PC-9 (cell line): ENCODE results near the gene TRIM9. TPM values are rescaled to one million over a fixed set of nuclear protein-coding genes. Genes with fewer than 3 reads are reported as not detected.

ENCODE experiments used
- BruUV-seq: library from RNA; stranded (reverse); fragments of 400-500 nt; replicated peaks from 2 replicates; lab custom pipeline; 2021; lab: Mats Ljungman, UMichigan
- CTCF ChIA-PET: fragments of 300-600 bp; sonication (Branson Sonifier 250); formaldehyde crosslinking; loops from one replicate; lab custom pipeline; 2022; ENCODE audit warnings: antibody characterized with exemption; lab: Charles Lee
- POLR2A ChIA-PET: fragments of 300-600 bp; sonication (Branson Sonifier 250); formaldehyde crosslinking; loops from one replicate; lab custom pipeline; 2022; ENCODE audit warnings: antibody characterized with exemption; ENCODE audit not compliant: unreplicated experiment; lab: Charles Lee
- DNase-seq, 2 experiments: peaks; one replicate each; pipeline versions ENCODE4 v3.0.0 to v3.0.0-alpha.2; 2015 to 2022; ENCODE audit warnings: mixed read lengths in 1 of 2
- H2AFZ ChIP-seq: fragments of 200-600 bp; sonication (generic); 2 replicates; pipeline ENCODE4 v1.8.1; 2017; ENCODE audit warnings: antibody characterized with exemption
- H3F3A ChIP-seq: fragments of 200-600 bp; sonication (generic); 2 replicates; pipeline ENCODE4 v1.8.1; 2017; ENCODE audit warnings: antibody characterized with exemption, mild to moderate bottlenecking, low read depth; ENCODE audit not compliant: insufficient read depth
- H3K27ac ChIP-seq: fragments of 200-600 bp; sonication (generic); 2 replicates; pipeline ENCODE4 v1.6.1; 2016; ENCODE audit warnings: mixed run types
- H3K27me3 ChIP-seq: fragments of 200-600 bp; sonication (generic); 2 replicates; pipeline ENCODE4 v1.6.1; 2016; ENCODE audit warnings: low read depth, mixed run types; ENCODE audit not compliant: insufficient read depth
- H3K36me3 ChIP-seq: fragments of 200-600 bp; sonication (generic); 2 replicates; pipeline ENCODE4 v1.6.1; 2016; ENCODE audit warnings: low read depth, mixed run types
- H3K4me1 ChIP-seq: fragments of 200-600 bp; sonication (generic); replicated peaks from 2 replicates; pipeline ENCODE4 v1.6.1; 2016; ENCODE audit warnings: mixed run types; ENCODE audit not compliant: insufficient read depth
- H3K4me2 ChIP-seq: fragments of 200-600 bp; sonication (generic); 2 replicates; pipeline ENCODE4 v1.6.1; 2017; ENCODE audit warnings: mixed run types
- H3K4me3 ChIP-seq: fragments of 200-600 bp; sonication (generic); 2 replicates; pipeline ENCODE4 v1.6.1; 2016; ENCODE audit warnings: mixed run types
- H3K79me2 ChIP-seq: fragments of 200-600 bp; sonication (generic); 2 replicates; pipeline ENCODE4 v1.6.1; 2017; ENCODE audit warnings: low read depth, mixed run types
- H3K9me2 ChIP-seq: fragments of 200-600 bp; sonication (generic); 2 replicates; pipeline ENCODE4 v1.8.1; 2017; ENCODE audit warnings: mild to moderate bottlenecking; ENCODE audit not compliant: insufficient read depth
- H3K9me3 ChIP-seq: fragments of 200-600 bp; sonication (generic); 2 replicates; pipeline ENCODE4 v1.8.1; 2016; ENCODE audit warnings: low read depth; ENCODE audit not compliant: insufficient read depth
- H4K20me1 ChIP-seq: fragments of 200-600 bp; sonication (generic); 2 replicates; pipeline ENCODE4 v1.8.1; 2017; ENCODE audit not compliant: insufficient read depth
- CTCF ChIP-seq: fragments of 200-600 bp; sonication (generic); conservative IDR thresholded peaks from 2 replicates; pipeline ENCODE4 v1.6.1; 2017; ENCODE audit warnings: mixed run types, antibody characterized with exemption, mild to moderate bottlenecking, moderate library complexity
- EZH2 ChIP-seq: fragments of 200-600 bp; sonication (generic); IDR thresholded peaks from 2 replicates; pipeline ENCODE4 v1.8.0; 2017; ENCODE audit warnings: antibody characterized with exemption, low read depth
- intact Hi-C: fragments of 100-400 bp; cut with micrococcal nuclease; formaldehyde crosslinking; loops from one replicate; pipeline ENCODE4 v1.10.0; 2022; ENCODE audit not compliant: unreplicated experiment
- total RNA-seq: library from RNA; stranded (reverse); gene quantifications from 2 replicates; pipeline ENCODE4 v1.2.3, GENCODE V29; 2021

Gene TRIM9
- total RNA-seq, 1 experiment from 2014 or later, result 2.1 TPM

GRCh38 chr14:51008446-51008845 is 86.5 kb downstream of the TRIM9 start:
- Histone ChIP-seq H3K27ac (no peak overlapping the region), H3K79me2 (no peaks in the 10 kb centered on the region), H3K9me2 (0 out of 2 replicates have a peak, but pooled peaks cover 5% of the 10 kb centered on the region), H3K36me3 (no peaks in the 10 kb centered on the region), H4K20me1 (no peaks in the 10 kb centered on the region), H3K4me2 (no peak overlapping the region), H3K4me1 (no peaks in the 10 kb centered on the region), H3K27me3 (no peaks in the 10 kb centered on the region), H3F3A (no peaks in the 10 kb centered on the region), H2AFZ (no peak overlapping the region), H3K4me3 (no peak overlapping the region), H3K9me3 (no peaks in the 10 kb centered on the region)
- no TSS peak for BruUV-seq
- no peak for DNase-seq
- POLR2A ChIA-PET, result no interaction called here
- CTCF ChIA-PET, result no interaction called here
- no peak for TF ChIP-seq EZH2
- TF ChIP-seq CTCF, result no peak
- intact Hi-C loops, result no loop called here

GRCh38 chr14:51006781-51007211 is 88.1 kb downstream of the TRIM9 start:
- Histone ChIP-seq H4K20me1 (no peaks in the 10 kb centered on the region), H3K4me2 (no peak overlapping the region), H3K4me1 (no peaks in the 10 kb centered on the region), H3K9me3 (no peaks in the 10 kb centered on the region), H3K27ac (no peak overlapping the region), H2AFZ (no peak overlapping the region), H3K4me3 (no peak overlapping the region), H3K9me2 (no peaks in the 10 kb centered on the region), H3K27me3 (no peaks in the 10 kb centered on the region), H3K36me3 (no peaks in the 10 kb centered on the region), H3K79me2 (no peaks in the 10 kb centered on the region), H3F3A (no peaks in the 10 kb centered on the region)
- POLR2A ChIA-PET, result interaction anchor here (0.6 kb wide), 1 partner anchor 95 kb away, joined by 3 read pairs; no protein-coding TSS in a partner anchor
- no peak for DNase-seq
- CTCF ChIA-PET, result no interaction called here
- intact Hi-C loops, result no loop called here
- TF ChIP-seq CTCF (no peak), EZH2 (no peak)
- BruUV-seq, result no TSS peak

- ChIA-PET CTCF (no interaction called here), POLR2A (no interaction called here)
- H3K4me2 ChIP-seq, result no peak overlapping the region
- H3K9me3 ChIP-seq, result no peaks in the 10 kb centered on the region
- no peaks in the 10 kb centered on the region for H3K27me3 ChIP-seq
- intact Hi-C loops, result no loop called here
- H3F3A ChIP-seq, result no peaks in the 10 kb centered on the region
- no peak for TF ChIP-seq EZH2
- no peak for TF ChIP-seq CTCF
- DNase-seq, result no peak
- no peaks in the 10 kb centered on the region for H3K36me3 ChIP-seq
- no peaks in the 10 kb centered on the region for H3K79me2 ChIP-seq
- no peak overlapping the region for H2AFZ ChIP-seq
- BruUV-seq, result no TSS peak
- H3K4me3 ChIP-seq, result no peak overlapping the region
- no peaks in the 10 kb centered on the region for H4K20me1 ChIP-seq
- H3K4me1 ChIP-seq, result no peaks in the 10 kb centered on the region
- H3K27ac ChIP-seq, result no peak overlapping the region
- no peaks in the 10 kb centered on the region for H3K9me2 ChIP-seq
Measured at GRCh38 chr14:51006324-51006723, 88.6 kb downstream of the TRIM9 start.
